ENCODE measurements around the gene MAGED4. TPM values are rescaled to one million over a fixed set of nuclear protein-coding genes. Genes with fewer than 3 reads are reported as not detected.
"Not testable (repeated sequence)": the region's sequence is repeated elsewhere in the genome, so short reads cannot be mapped to it uniquely, and the experiment has no call there.

The MAGED4 gene, protein sequence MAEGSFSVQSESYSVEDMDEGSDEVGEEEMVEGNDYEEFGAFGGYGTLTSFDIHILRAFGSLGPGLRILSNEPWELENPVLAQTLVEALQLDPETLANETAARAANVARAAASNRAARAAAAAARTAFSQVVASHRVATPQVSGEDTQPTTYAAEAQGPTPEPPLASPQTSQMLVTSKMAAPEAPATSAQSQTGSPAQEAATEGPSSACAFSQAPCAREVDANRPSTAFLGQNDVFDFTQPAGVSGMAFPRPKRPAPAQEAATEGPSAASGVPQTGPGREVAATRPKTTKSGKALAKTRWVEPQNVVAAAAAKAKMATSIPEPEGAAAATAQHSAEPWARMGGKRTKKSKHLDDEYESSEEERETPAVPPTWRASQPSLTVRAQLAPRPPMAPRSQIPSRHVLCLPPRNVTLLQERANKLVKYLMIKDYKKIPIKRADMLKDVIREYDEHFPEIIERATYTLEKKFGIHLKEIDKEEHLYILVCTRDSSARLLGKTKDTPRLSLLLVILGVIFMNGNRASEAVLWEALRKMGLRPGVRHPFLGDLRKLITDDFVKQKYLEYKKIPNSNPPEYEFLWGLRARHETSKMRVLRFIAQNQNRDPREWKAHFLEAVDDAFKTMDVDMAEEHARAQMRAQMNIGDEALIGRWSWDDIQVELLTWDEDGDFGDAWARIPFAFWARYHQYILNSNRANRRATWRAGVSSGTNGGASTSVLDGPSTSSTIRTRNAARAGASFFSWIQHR
- under 1 TPM in 1 of 2 donors, not detected in 1; 0.41 TPM for total RNA-seq

DNA sequence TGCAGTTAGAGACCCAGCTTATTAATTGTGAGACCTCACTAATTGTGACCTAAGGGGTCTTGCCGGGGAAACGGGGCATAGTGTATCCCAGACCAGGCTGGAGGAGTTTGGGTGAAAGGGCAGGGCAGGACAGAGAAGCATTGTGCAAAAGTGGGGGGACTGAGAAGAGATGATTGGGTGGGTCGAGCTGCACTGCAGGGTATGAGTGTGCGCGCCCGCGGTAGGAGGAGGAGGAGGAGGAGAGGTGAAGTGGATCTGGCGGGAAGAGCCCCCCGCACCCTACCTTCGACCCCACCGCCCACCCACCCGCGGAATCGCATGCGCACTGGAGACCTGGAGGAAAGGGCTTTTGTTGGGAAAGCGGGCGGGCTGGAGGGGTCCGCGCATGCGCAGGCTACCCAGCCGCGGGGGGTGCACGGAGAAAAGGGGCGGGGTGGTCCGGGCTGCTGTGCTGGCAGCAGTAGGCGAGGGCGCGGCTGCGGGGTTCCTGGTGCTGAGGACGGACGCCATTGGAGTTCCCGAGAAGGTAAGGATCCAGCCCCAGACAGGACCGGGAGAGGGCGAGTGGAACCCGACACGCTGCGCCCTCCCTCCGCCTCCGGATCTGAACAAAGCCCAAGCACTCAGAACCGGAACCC lies at the start of gene MAGED4:
MAGED4 (plus strand) TSS at position 449 of the 638 bp plus-strand sequence. CDS start 1,035 bp downstream, outside the sequence.
- peak in 1 of 2 donors; percentile 47 for ATAC-seq
- DNase-seq (ENCODE audit: low spot score in 2 of 2); H3K27ac Mint-ChIP-seq; H3K9me3 Mint-ChIP-seq; H3K36me3 Mint-ChIP-seq: not testable (repeated sequence)

DNA sequence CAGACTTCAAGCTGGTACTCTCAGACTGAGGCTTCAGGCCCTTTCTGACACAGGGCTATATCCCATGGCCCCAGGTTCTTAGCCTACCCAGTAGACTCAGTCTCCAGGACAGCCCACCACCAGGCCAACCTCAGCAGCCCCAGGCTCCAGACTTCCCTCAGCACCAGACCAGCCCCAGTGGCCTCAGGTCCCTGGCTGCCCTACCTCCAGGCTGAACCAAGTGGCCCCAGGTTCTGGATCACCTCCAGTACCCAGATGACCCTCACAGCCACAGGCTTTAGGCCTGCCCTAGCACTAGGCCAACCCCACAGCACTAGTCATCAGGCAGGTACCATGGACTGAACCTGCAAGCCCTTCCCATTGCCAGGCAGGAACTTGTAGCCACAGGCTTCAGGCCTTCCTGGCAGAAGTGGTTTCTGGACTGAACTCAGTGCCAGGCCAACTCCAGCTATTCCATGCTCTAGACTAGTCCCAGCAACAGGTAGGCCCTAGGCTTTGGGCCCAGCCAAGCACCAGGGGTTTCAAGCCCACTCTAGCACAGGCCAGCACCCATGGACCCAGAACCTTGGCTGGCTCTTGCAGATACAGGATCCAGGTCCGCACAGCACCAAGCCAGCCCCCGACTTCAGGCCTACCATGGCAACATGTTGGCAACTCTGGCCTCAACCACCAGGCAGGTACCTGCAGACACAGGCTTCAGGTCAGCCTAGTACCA lies 45.7 kb upstream of the MAGED4 start:
- no peak for ATAC-seq
- Mint-ChIP-seq H3K9me3 (no peaks in the 10 kb centered on the region), H3K27ac (no peak overlapping the region), H3K36me3 (no peaks in the 10 kb centered on the region)
- no peak for DNase-seq (ENCODE audit: low spot score in 2 of 2)

DNA sequence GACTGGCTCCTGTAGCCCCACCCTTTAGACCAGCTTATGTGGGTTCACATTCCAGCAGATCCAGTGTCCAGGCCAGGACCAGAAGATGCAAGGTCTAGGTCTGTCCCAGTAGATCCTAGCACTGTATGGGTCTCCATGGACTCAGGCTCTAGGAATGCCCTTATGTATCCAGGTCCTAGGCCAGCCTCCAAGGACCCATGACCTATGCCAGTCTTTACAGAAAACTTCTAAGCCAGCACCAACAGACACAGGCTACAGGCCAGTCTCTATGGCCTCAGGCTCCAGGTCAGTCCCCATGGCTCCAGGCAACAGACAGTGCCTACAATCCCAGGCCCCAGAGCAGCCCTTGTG lies 45.2 kb upstream of the MAGED4 start:
- DNase-seq (ENCODE audit: low spot score in 2 of 2) (no peak), ATAC-seq (no peak)
- H3K27ac Mint-ChIP-seq: no peak overlapping the region
- no peaks in the 10 kb centered on the region for H3K36me3 Mint-ChIP-seq
- no peaks in the 10 kb centered on the region for H3K9me3 Mint-ChIP-seq

DNA sequence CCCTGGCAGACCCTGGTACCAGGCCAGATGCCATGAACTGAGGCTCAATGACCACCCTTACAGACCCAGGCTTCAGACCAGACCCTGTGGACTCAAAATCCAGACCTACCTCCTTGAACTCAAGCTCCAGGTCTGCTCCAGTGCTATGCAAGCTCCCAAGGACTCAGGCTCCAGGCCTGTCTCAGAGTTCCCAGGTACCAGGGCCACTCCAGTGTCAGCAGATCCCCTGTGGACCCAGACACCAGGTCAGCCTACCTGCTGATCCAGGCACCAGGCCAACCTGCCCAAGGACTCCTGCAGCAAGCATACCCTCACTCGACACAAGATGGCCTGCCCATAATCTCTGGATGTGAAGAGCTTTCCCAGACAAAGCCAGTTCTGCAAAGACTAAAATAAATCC lies 44.7 kb upstream of the MAGED4 start:
- H3K36me3 Mint-ChIP-seq: no peaks in the 10 kb centered on the region
- ATAC-seq: no peak
- H3K27ac Mint-ChIP-seq: no peak overlapping the region

DNA sequence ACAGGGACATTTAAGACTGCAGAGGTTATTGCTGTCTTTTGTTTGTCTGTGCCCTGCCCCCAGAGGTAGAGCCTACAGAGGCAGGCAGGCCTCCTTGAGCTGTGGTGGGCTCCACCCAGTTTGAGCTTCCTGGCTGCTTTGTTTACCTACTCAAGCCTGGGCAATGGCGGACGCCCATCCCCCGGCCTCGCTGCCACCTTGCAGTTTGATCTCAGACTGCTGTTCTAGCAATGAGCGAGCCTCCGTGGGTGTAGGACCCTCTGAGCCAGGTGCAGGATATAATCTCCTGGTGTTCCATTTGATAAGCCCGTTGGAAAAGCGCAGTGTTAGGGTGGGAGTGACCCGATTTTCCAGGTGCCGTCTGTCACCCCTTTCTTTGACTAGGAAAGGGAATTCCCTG lies 34.0 kb upstream of the MAGED4 start:
- not testable (repeated sequence) for H3K36me3 Mint-ChIP-seq; H3K9me3 Mint-ChIP-seq; H3K27ac Mint-ChIP-seq; ATAC-seq; DNase-seq (ENCODE audit: low spot score in 2 of 2)

More for the DNA sequence above, 44.7 kb upstream of the MAGED4 start:
- no peaks in the 10 kb centered on the region for H3K9me3 Mint-ChIP-seq
- DNase-seq (ENCODE audit: low spot score in 2 of 2): no peak

DNA sequence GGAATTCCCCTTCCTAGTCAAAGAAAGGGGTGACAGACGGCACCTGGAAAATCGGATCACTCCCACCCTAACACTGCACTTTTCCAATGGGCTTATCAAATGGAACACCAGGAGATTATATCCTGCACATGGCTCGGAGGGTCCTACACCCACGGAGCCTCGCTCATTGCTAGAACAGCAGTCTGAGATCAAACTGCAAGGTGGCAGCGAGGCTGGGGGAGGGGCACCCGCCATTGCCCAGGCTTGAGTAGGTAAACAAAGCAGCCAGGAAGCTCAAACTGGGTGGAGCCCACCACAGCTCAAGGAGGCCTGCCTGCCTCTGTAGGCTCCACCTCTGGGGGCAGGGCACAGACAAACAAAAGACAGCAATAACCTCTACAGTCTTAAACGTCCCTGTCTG lies 24.5 kb upstream of the MAGED4 start:
- ATAC-seq, H3K9me3 Mint-ChIP-seq: not testable (repeated sequence)

DNA sequence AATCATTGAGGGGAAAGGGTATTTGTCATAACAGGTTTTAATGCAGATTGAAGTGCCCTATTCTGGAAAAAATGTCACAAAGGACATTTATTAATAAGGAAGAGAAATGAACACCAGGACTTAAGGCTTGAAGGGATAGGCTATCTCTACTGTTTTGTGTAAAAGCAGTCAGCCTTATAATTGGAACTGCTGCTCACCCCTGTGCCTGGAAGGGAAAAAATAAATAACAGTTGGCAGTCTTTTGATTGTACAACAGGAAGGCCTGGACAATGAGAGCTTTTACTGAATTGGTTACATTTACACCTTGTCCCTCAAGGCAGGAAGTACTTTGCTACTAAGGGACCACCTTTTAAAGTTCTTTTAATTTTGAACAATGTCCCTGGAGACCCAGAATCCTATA lies 17.8 kb upstream of the MAGED4 start:
- DNase-seq (ENCODE audit: low spot score in 2 of 2): no peak
- H3K36me3 Mint-ChIP-seq: peaks cover 0 to 4% of the 10 kb centered on the region in 2 donors

More for the DNA sequence above, 24.5 kb upstream of the MAGED4 start:
- H3K36me3 Mint-ChIP-seq; DNase-seq (ENCODE audit: low spot score in 2 of 2); H3K27ac Mint-ChIP-seq: not testable (repeated sequence)

DNA sequence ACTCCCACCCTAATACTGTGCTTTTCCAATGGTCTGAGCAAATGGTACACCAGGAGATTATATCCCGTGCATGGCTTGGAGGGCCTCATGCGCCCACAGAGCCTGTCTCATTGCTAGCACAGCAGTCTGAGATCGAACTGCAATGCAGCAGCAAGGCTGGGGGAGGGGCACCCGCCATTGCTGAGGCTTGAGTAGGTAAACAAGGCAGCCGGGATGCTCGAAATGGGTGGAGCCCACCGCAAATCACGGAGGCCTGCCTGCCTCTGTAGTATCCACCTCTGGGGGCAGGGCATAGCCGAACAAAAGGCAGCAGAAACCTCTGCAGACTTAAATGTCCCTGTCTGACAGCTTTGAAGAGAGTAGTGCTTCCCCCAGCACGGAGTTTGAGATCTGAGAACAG lies 13.6 kb upstream of the MAGED4 start:
- DNase-seq (ENCODE audit: low spot score in 2 of 2); H3K36me3 Mint-ChIP-seq; H3K9me3 Mint-ChIP-seq; ATAC-seq; H3K27ac Mint-ChIP-seq: not testable (repeated sequence)

More for the DNA sequence above, 17.8 kb upstream of the MAGED4 start:
- Mint-ChIP-seq H3K27ac (no peak overlapping the region), H3K9me3 (no peaks in the 10 kb centered on the region)
- ATAC-seq: no peak

DNA sequence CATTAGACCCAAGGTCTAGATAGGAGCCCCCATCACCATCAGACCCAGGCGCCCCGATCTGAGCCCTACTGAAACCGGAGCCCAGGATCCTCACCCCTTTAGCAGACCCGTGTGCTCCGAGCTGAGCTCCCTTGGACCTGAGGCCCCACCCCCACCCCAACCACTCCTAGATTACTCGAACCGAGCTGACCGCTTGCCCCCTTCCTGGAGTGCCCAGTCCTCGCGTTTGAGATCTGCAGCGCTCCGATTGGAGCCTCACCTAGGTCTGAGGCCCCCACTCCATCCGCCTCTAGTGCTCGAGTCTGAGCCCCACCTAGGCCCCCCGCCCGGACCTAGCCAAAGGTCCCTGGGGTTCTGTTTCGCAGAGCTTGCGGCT lies 378 bp downstream of the MAGED4 start:
- H3K9me3 Mint-ChIP-seq; DNase-seq (ENCODE audit: low spot score in 2 of 2); H3K36me3 Mint-ChIP-seq; H3K27ac Mint-ChIP-seq: not testable (repeated sequence)
- ATAC-seq: peak in 1 of 2 donors; percentile 24

DNA sequence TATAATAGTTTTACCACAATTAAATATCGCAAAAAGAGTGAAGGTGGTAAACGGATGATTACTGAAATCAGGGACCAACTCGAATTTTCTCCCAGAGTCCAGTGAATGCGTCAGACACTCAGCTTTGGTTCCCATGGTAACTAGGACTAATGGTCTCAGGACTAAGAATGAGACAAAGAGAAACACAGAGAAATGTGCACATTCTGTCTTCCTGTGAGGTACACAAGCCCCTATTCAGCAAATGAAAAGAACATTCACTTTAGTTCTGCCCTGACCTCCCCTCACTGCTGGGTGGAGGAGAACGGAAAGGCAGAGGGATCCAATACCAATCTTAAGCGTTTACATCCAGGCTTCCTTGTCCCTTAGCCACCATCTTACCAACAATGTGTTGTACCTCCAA lies 26.7 kb downstream of the MAGED4 start:
- H3K9me3 Mint-ChIP-seq; ATAC-seq; H3K27ac Mint-ChIP-seq; H3K36me3 Mint-ChIP-seq; DNase-seq (ENCODE audit: low spot score in 2 of 2): not testable (repeated sequence)

DNA sequence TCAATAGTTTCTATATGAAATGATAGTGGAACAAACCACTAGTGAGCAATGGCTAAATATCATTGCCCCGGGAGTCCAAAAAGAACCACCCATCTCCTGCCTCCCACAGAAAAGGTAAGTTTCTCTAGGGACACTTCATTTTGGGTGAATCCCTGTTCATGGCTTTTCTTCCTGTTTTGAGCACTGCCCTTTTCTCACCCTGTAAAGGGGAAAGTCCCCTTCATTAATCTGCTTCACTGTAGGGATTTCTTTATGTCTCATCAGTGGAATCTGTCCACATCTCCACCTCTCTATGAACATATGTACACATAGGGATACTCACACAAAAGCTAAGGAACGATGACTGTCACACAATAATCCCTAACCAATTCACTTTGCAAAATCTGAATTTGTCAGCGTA lies 28.6 kb downstream of the MAGED4 start:
- DNase-seq (ENCODE audit: low spot score in 2 of 2) (no peak), ATAC-seq (peak in 1 of 2 donors; percentile 24)
- Mint-ChIP-seq H3K9me3 (no peaks in the 10 kb centered on the region), H3K36me3 (no peaks in the 10 kb centered on the region), H3K27ac (no peak overlapping the region)

DNA sequence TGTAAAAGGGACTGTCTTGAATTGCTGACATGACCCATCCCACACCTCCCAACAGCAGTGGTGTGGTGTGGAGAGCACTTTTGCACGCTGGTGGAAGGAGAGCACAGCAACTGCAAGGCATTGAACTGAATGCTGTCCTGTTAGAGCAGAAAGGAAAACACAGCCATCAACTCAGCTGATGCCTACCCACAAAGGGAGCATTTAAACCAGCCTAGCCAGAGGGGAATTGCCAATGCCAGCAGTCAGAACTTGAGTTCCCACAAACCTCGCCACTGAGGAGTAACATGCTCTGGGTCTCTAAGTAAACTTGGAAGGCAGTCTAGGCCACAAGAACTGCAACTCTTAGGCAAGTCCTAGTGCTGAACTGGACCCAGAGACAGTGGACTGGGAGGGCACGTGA lies 31.9 kb downstream of the MAGED4 start:
- Mint-ChIP-seq H3K27ac (no peak overlapping the region), H3K36me3 (no peaks in the 10 kb centered on the region), H3K9me3 (no peaks in the 10 kb centered on the region)
- DNase-seq (ENCODE audit: low spot score in 2 of 2): no peak
- ATAC-seq: no peak

DNA sequence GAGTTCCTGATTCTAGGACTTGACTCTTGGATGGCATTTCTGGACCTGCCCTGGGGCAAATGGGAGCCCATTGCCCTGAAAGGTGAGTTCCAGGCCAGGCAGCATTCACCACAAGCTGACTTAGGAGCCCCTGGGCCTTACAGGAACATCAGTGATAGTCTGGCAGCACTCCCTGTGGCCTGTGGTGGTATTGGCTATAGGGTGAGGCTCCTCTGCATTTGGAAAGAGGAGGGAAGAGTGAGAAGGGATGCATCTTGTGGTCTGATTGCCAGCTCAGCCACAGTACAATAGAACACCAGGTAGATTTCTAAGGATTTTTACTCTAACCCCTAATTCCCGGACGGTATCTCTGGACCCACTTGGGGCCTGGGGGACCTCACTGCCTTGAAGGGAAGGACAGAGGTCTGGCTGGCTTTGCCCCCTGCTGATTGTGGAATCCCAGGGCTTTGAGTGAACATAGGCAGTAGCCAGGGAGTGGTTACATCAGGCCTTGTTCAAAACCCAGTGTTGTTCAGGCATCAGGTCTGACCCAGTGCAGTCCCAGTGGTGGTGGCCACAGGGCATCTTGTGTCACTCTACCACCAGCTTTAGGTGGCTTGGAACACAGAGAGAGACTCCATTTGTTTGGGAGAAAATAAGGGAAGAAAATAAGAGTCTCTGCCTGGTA lies 32.9 kb downstream of the MAGED4 start:
- DNase-seq (ENCODE audit: low spot score in 2 of 2): no peak
- no peaks in the 10 kb centered on the region for H3K9me3 Mint-ChIP-seq
- no peak for ATAC-seq
- no peaks in the 10 kb centered on the region for H3K36me3 Mint-ChIP-seq
- H3K27ac Mint-ChIP-seq: no peak overlapping the region

DNA sequence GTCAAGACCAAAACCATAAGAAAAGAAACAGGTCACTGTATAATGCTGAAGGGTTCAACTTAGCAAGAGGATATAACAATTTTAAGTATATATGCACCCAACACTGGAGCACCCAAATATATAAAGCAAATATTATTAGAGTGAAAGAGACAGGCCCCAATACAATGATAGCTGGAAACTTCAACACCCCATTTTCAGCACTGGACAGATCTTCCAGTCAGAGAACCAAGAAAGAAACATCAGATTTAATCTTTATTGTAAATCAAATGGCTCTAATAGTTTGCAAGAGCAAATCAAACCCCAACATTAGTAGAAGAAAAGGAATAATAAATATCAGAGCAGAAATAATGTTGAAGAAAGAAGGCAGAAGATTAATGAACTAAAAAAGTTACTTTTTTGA lies 36.2 kb downstream of the MAGED4 start:
- no peaks in the 10 kb centered on the region for H3K9me3 Mint-ChIP-seq
- H3K27ac Mint-ChIP-seq: no peak overlapping the region
- no peak for ATAC-seq
- no peaks in the 10 kb centered on the region for H3K36me3 Mint-ChIP-seq
- DNase-seq (ENCODE audit: low spot score in 2 of 2): no peak
